Suprapubic skin (tissue), 4 donors: Measurements from ENCODE around the gene ERO1A.

Experiments used
- CTCF ChIP-seq, 2 donors: fragments of 200-600 bp in 1 of 2; fragments of 450-650 bp in 1 of 2; sonication (generic) in 1 of 2; IDR thresholded peaks; one replicate each; pipeline ENCODE4 v1.5.1; 2016 to 2019; ENCODE audit warnings: antibody characterized with exemption in 2 of 2, mild to moderate bottlenecking in 1 of 2, moderate library complexity in 1 of 2
- EP300 ChIP-seq: sonication (generic); formaldehyde crosslinking; IDR thresholded peaks from one replicate; pipeline ENCODE4 v1.6.1; 2017; ENCODE audit warnings: antibody characterized with exemption
- POLR2A ChIP-seq, 2 donors: fragments of 450-650 bp; IDR thresholded peaks; one replicate each; pipeline ENCODE4 v1.6.1; 2017; ENCODE audit warnings: antibody characterized with exemption in 2 of 2, mild to moderate bottlenecking in 2 of 2, moderate library complexity in 2 of 2
- POLR2AphosphoS5 ChIP-seq, 3 donors: sonication (generic); formaldehyde crosslinking; IDR thresholded peaks; one replicate each; pipeline ENCODE4 v1.6.1; 2017; ENCODE audit warnings: antibody characterized with exemption in 3 of 3

- TF ChIP-seq EP300: no peak
- TF ChIP-seq CTCF (IDR thresholded peaks at IDR 0.05): no peak
- no peak for TF ChIP-seq POLR2A (IDR thresholded peaks at IDR 0.05)
- peak in 1 of 3 donors; percentile 6 for TF ChIP-seq POLR2AphosphoS5 (IDR thresholded peaks at IDR 0.05)
Observed at GRCh38 chr14:52694761-52695480, 437 bp downstream of the ERO1A start.
